ENCODE data around the gene CX3CR1. TPM values are rescaled to one million over a fixed set of nuclear protein-coding genes. Genes with fewer than 3 reads are reported as not detected.

Gene CX3CR1
- total and polyA plus RNA-seq, 2 of the 4 experiments (the other 2 are of a cell fraction), result not detected

- Histone ChIP-seq H2BK15ac (ENCODE audit: low read depth, low read length) (no peak overlapping the region), H3K4ac (ENCODE audit: low read depth, low read length) (no peak overlapping the region), H2BK5ac (ENCODE audit: low read depth, low read length, poor library complexity, severe bottlenecking) (no peak overlapping the region), H2AK9ac (replicated peaks; ENCODE audit: low read depth, low read length, poor library complexity) (no peak overlapping the region), H3K27me3 (ENCODE audit: control insufficient read depth, insufficient read depth, low read length) (peaks cover 12% of the 10 kb centered on the region), H3K9ac (ENCODE audit: low read depth, low read length) (no peak overlapping the region), H4K8ac (ENCODE audit: low read depth in 2 of 2, low read length in 2 of 2) (no peak overlapping the region), H3K27ac (ENCODE audit: insufficient read depth, low read length) (no peak overlapping the region), H3K18ac (ENCODE audit: low read depth, low read length) (no peak overlapping the region), H3K4me2 (ENCODE audit: low read depth, low read length) (no peak overlapping the region), H4K20me1 (ENCODE audit: insufficient read depth, low read length) (no peaks in the 10 kb centered on the region), H4K91ac (ENCODE audit: insufficient read depth, low read depth, low read length) (no peak overlapping the region), H3K4me1 (ENCODE audit: control insufficient read depth, insufficient read depth, low read length) (no peaks in the 10 kb centered on the region), H4K5ac (ENCODE audit: low read depth, low read length) (no peak overlapping the region), H3K56ac (ENCODE audit: extremely low read depth, insufficient read depth, low read length) (no peak overlapping the region), H2AFZ (replicated peaks; ENCODE audit: low read length, poor library complexity) (no peak overlapping the region), H2BK20ac (ENCODE audit: low read depth, low read length) (no peak overlapping the region), H3K9me1 (ENCODE audit: insufficient read depth, low read length) (no peaks in the 10 kb centered on the region), H2BK120ac (ENCODE audit: low read depth, low read length) (no peak overlapping the region), H3K4me3 (ENCODE audit: insufficient read depth, low read depth, low read length) (no peak overlapping the region), H2AK5ac (ENCODE audit: low read depth, low read length) (no peak overlapping the region), H3K23ac (ENCODE audit: low read depth, low read length) (no peak overlapping the region), H3K9me3 (ENCODE audit: control insufficient read depth, insufficient read depth, low read length) (no peaks in the 10 kb centered on the region), H3K79me1 (ENCODE audit: low read depth in 1 of 2, low read length in 2 of 2) (no peaks in the 10 kb centered on the region), H3K14ac (replicated peaks; ENCODE audit: low read depth, low read length) (no peak overlapping the region), H3K36me3 (ENCODE audit: control insufficient read depth, insufficient read depth, low read length) (no peaks in the 10 kb centered on the region)
- ChIA-PET CTCF (no interaction called here), POLR2A (ENCODE audit: unreplicated experiment) (no interaction called here)
- DNase-seq (no peak), ATAC-seq (ENCODE audit: low read depth) (no peak)
- TF ChIP-seq USF2 (IDR thresholded peaks at IDR 0.05; ENCODE audit: low read depth, low read length) (no peak), ELK1 (IDR thresholded peaks at IDR 0.05; ENCODE audit: borderline replicate concordance, low read depth, low read length) (no peak), NFE2L2 (IDR thresholded peaks at IDR 0.05; ENCODE audit: low read depth, low read length) (no peak), POLR2A (IDR thresholded peaks at IDR 0.05; ENCODE audit: low read depth, low read length) (no peak), FOS (IDR thresholded peaks at IDR 0.05; ENCODE audit: low read depth, low read length) (no peak), MAZ (IDR thresholded peaks at IDR 0.05; ENCODE audit: borderline replicate concordance, low read depth, low read length) (no peak), RAD21 (IDR thresholded peaks at IDR 0.05; ENCODE audit: low read length) (no peak), BHLHE40 (IDR thresholded peaks at IDR 0.05; ENCODE audit: low read depth, low read length) (no peak), MAFK (IDR thresholded peaks at IDR 0.05; ENCODE audit: low read depth, low read length) (no peak), CTCF (conservative IDR thresholded peaks at IDR 0.05; ENCODE audit: low read depth, low read length) (no peak), RCOR1 (IDR thresholded peaks at IDR 0.05; ENCODE audit: insufficient replicate concordance, low read length) (no peak), RFX5 (IDR thresholded peaks at IDR 0.05; ENCODE audit: low read depth, low read length) (no peak)
- no TSS peak for BruUV-seq (replicated peaks)
- dilution Hi-C loops (cut with HindIII; ENCODE audit: low sequenced_read_pairs, unreplicated experiment), result no loop called here
- in situ Hi-C loops (cut with MboI; ENCODE audit: low sequenced_read_pairs), result no loop called here
- WGBS, 2 experiments (ENCODE audit: extremely low coverage in 2 of 2, insufficient read length in 1 of 2), result no CpG with 5 or more reads among the region's 4 CpGs
- intact Hi-C loops (cut with micrococcal nuclease), result no loop called here
Observed at GRCh38 chr3:39228496-39228895, 51.3 kb downstream of the CX3CR1 start.
